ENCODE measurements around the gene SERPINA9. TPM values are rescaled to one million over a fixed set of nuclear protein-coding genes. Genes with fewer than 3 reads are reported as not detected.

Gene SERPINA9
- total RNA-seq, 4 donors from 2014 or later: not detected

- 15 to 79% methylated on average over 2 of the region's 2 CpGs for WGBS, 2 donors
- Histone ChIP-seq H3K9me3 (peaks cover 0 to 2% (median 0%) of the 10 kb centered on the region in 4 donors), H3K4me1 (no peaks in the 10 kb centered on the region), H3K4me3 (no peak overlapping the region), H3K36me3 (no peaks in the 10 kb centered on the region), H3K27ac (no peak overlapping the region), H3K27me3 (no peaks in the 10 kb centered on the region)
- no peak for DNase-seq (ENCODE audit: low spot score in 2 of 2)
- TF ChIP-seq POLR2A (IDR thresholded peaks at IDR 0.05) (no peak), EP300 (IDR thresholded peaks at IDR 0.05) (no peak), CTCF (IDR thresholded peaks at IDR 0.05) (no peak)
These were observed 5.7 kb downstream of the SERPINA9 start for GRCh38 chr14:94470311-94470710.

- no peak for TF ChIP-seq CTCF (IDR thresholded peaks at IDR 0.05)
- TF ChIP-seq EP300 (IDR thresholded peaks at IDR 0.05): no peak
- TF ChIP-seq POLR2A (IDR thresholded peaks at IDR 0.05): no peak
- Histone ChIP-seq H3K4me1 (no peaks in the 10 kb centered on the region), H3K4me3 (no peak overlapping the region), H3K36me3 (no peaks in the 10 kb centered on the region), H3K27me3 (no peaks in the 10 kb centered on the region), H3K9me3 (peaks cover 0 to 12% (median 0%) of the 10 kb centered on the region in 4 donors), H3K27ac (no peak overlapping the region)
- WGBS, 2 donors: 83 to 85% methylated on average over 3 of the region's 3 CpGs
- DNase-seq (ENCODE audit: low spot score in 2 of 2): no peak
These were observed 6.7 kb downstream of the SERPINA9 start for GRCh38 chr14:94469261-94469660.

- Histone ChIP-seq H3K27ac (no peak overlapping the region), H3K36me3 (no peaks in the 10 kb centered on the region), H3K9me3 (peaks cover 0 to 14% (median 0%) of the 10 kb centered on the region in 4 donors), H3K4me3 (no peak overlapping the region), H3K27me3 (no peaks in the 10 kb centered on the region), H3K4me1 (no peaks in the 10 kb centered on the region)
- no peak for DNase-seq (ENCODE audit: low spot score in 2 of 2)
- 90 to 93% methylated on average over 4 of the region's 4 CpGs for WGBS, 2 donors
- no peak for TF ChIP-seq POLR2A (IDR thresholded peaks at IDR 0.05)
- no peak for TF ChIP-seq CTCF (IDR thresholded peaks at IDR 0.05)
- TF ChIP-seq EP300 (IDR thresholded peaks at IDR 0.05): no peak
These were observed 8.1 kb downstream of the SERPINA9 start for GRCh38 chr14:94467728-94468520.

DNA sequence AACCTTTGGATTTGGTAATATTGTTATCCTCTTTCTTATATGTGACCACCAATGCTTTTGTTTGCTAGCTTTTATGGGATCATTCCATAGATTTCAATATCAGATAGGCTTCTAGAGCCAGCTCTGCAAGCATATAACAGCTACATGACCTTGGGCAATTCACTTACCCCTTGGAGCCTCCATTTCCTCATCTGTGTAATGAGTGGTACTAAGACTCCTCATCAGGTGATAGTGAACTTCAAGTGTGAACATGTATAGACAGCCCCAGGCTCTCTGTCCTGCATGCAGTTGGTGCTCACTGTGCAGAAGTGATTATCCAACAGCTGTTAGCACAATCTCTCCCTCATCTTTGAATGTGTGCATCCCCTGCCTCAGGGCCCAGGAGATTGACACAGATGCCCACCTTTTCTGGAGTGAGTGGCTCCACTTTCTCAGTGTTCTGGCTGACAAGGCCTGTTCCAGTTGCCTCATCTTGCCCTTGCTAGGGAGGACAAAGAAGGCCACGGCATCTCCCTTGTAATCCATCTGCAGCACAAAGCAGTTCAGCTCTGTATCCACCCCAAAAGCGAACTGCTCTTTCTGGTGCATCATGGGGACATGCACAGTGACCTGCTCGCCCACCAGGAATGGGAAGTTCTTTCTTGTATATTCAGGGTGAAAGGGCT is 9.2 kb downstream of the SERPINA9 start:
- no peak overlapping the region for H3K27ac ChIP-seq
- H3K4me3 ChIP-seq: no peak overlapping the region
- no peaks in the 10 kb centered on the region for H3K4me1 ChIP-seq
- H3K36me3 ChIP-seq: no peaks in the 10 kb centered on the region
- DNase-seq (ENCODE audit: low spot score in 2 of 2): no peak
- 56 to 57% methylated on average over 3 of the region's 3 CpGs for WGBS, 2 donors
- H3K9me3 ChIP-seq: peaks cover 0 to 14% (median 0%) of the 10 kb centered on the region in 4 donors
- TF ChIP-seq CTCF (IDR thresholded peaks at IDR 0.05): no peak
- TF ChIP-seq EP300 (IDR thresholded peaks at IDR 0.05): no peak
- TF ChIP-seq POLR2A (IDR thresholded peaks at IDR 0.05): no peak
- no peaks in the 10 kb centered on the region for H3K27me3 ChIP-seq

DNA sequence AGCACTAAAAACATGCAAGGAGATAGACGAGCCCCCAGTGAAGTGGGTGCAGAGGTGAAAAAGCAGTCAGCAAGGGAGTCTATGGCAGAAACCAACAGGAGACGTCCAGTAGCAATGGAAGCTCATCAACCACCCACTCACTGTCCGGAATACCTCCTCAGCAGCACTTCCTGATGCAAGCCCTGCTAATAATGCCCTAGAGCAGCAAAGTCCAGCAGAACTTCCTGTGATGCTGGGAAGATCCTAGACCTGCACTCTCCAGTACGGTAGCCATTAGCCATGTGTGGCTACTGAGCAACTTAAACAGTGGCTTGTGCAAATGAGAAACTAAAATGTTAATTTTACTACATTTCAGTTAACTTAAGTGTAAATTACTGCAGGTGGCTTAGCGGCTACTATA is 11.0 kb downstream of the SERPINA9 start:
- 76 to 86% methylated on average over 5 of the region's 5 CpGs for WGBS, 2 donors
- Histone ChIP-seq H3K4me3 (no peak overlapping the region), H3K36me3 (no peaks in the 10 kb centered on the region), H3K9me3 (peaks cover 0 to 14% (median 0%) of the 10 kb centered on the region in 4 donors), H3K4me1 (no peaks in the 10 kb centered on the region), H3K27me3 (no peaks in the 10 kb centered on the region), H3K27ac (no peak overlapping the region)
- DNase-seq (ENCODE audit: low spot score in 2 of 2): no peak
- TF ChIP-seq POLR2A (IDR thresholded peaks at IDR 0.05) (no peak), EP300 (IDR thresholded peaks at IDR 0.05) (no peak)

Measured in tibial nerve (tissue), 4 donors.